K562 (cell line): ENCODE measurements around the gene BTLA. TPM values are rescaled to one million over a fixed set of nuclear protein-coding genes. Genes with fewer than 3 reads are reported as not detected.

Experiments
- ATAC-seq: fragments of 200-7000 bp; cut with Tn5 transposase; 3 replicates; pipeline ENCODE4 v1.9.1; 2020; ENCODE audit warnings: moderate library complexity
- BruUV-seq: library from RNA; stranded (reverse); fragments of 400-500 nt; replicated peaks from 2 replicates; lab custom pipeline; 2021; lab: Mats Ljungman, UMichigan
- CTCF ChIA-PET: fragments of 300-600 bp; formaldehyde crosslinking; extraction: SDS; loops from one replicate; lab custom pipeline; 2021; ENCODE audit warnings: low intra/inter-chr PET ratio; lab: Yijun Ruan, JAX
- POLR2A ChIA-PET: fragments of 300-600, 350-650 bp; sonication (Branson Sonifier 250); formaldehyde crosslinking; extraction: SDS; loops from one replicate; lab custom pipeline; 2021; ENCODE audit warnings: antibody characterized with exemption, inconsistent platforms; lab: Yijun Ruan, JAX
- DNase-seq, 4 experiments: peaks; one replicate each; pipeline versions ENCODE4 v3.0.0 to v3.0.0-alpha.2; 2011 to 2018; ENCODE audit warnings: low spot score in 3 of 4, mixed read lengths in 3 of 4; ENCODE audit errors: extremely low read depth in 1 of 4
- FAIRE-seq: peaks from 2 replicates; lab custom pipeline; 2011; peaks lifted over from hg19 to GRCh38; lab: Jason Lieb, UNC
- H2AFZ ChIP-seq: 2 replicates; pipeline ENCODE4 v1.6.0; 2011; ENCODE audit warnings: low read depth, low read length, control low read depth, inconsistent platforms
- H3K27ac ChIP-seq: fragments of 200-600 bp; 3 replicates; pipeline ENCODE4 v1.8.0; 2011; ENCODE audit warnings: low read depth, mild to moderate bottlenecking, control low read depth, inconsistent platforms, low read length, moderate library complexity, mixed read lengths; ENCODE audit errors: extremely low read depth
- H3K27me3 ChIP-seq, 2 experiments: fragments of 300-600 bp in 1 of 2; 2 replicates in 1 of 2; 3 replicates in 1 of 2; pipeline versions ENCODE4 v1.6.0 to v1.8.0; 2011; ENCODE audit warnings: inconsistent platforms in 2 of 2, low read length in 2 of 2, mild to moderate bottlenecking in 1 of 2, mixed read lengths in 1 of 2, moderate library complexity in 1 of 2; ENCODE audit not compliant: control insufficient read depth in 2 of 2, insufficient read depth in 2 of 2
- H3K36me3 ChIP-seq: fragments of 300-600 bp; 3 replicates; pipeline ENCODE4 v1.8.0; 2011; ENCODE audit warnings: mild to moderate bottlenecking, low read length, inconsistent platforms; ENCODE audit not compliant: control insufficient read depth, insufficient read depth
- H3K4me1 ChIP-seq, 2 experiments: fragments of 200-600 bp in 1 of 2; replicated peaks in 1 of 2; 2 replicates in 1 of 2; 3 replicates in 1 of 2; pipeline versions ENCODE4 v1.5.1 to v1.8.0; 2011; ENCODE audit warnings: inconsistent platforms in 2 of 2, low read length in 2 of 2, mild to moderate bottlenecking in 1 of 2, mixed read lengths in 1 of 2, moderate library complexity in 1 of 2; ENCODE audit not compliant: control insufficient read depth in 2 of 2, insufficient read depth in 2 of 2
- H3K4me2 ChIP-seq: 2 replicates; pipeline ENCODE4 v1.6.1; 2011; ENCODE audit warnings: low read length, control low read depth, inconsistent platforms, mixed read lengths; ENCODE audit not compliant: insufficient read depth
- H3K4me3 ChIP-seq: fragments of 200-600 bp; sonication (generic), shearing (Covaris generic); 2 replicates; pipeline ENCODE4 v1.5.1; 2016; ENCODE audit warnings: control low read depth, inconsistent platforms
- H3K79me2 ChIP-seq: fragments of 200-600 bp; 3 replicates; pipeline ENCODE4 v1.8.0; 2011; ENCODE audit warnings: low read length, inconsistent platforms; ENCODE audit not compliant: control insufficient read depth, insufficient read depth
- H3K9ac ChIP-seq, 2 experiments: 2 replicates each; pipeline versions ENCODE4 v1.6.0 to v1.6.1; 2011; ENCODE audit warnings: low read depth in 2 of 2, low read length in 2 of 2, control low read depth in 1 of 2, inconsistent platforms in 1 of 2, mild to moderate bottlenecking in 1 of 2, mixed read lengths in 1 of 2; ENCODE audit not compliant: insufficient read depth in 1 of 2
- H3K9me1 ChIP-seq: one replicate; pipeline ENCODE4 v1.6.0; 2011; ENCODE audit warnings: inconsistent platforms, mild to moderate bottlenecking, low read length, moderate library complexity; ENCODE audit not compliant: control insufficient read depth, insufficient read depth
- H3K9me3 ChIP-seq: replicated peaks from 2 replicates; pipeline ENCODE4 v1.5.1; 2011; ENCODE audit warnings: low read depth, low read length, inconsistent platforms; ENCODE audit not compliant: control insufficient read depth, insufficient read depth
- H4K20me1 ChIP-seq: replicated peaks from 2 replicates; pipeline ENCODE4 v1.6.1; 2011; ENCODE audit warnings: low read length, inconsistent platforms, mixed read lengths; ENCODE audit not compliant: control insufficient read depth, insufficient read depth
- KAT8 ChIP-seq: fragments of 450-650 bp; IDR thresholded peaks from 2 replicates; pipeline ENCODE4 v1.6.1; 2016; ENCODE audit warnings: low read depth, mild to moderate bottlenecking
- NCOR1 ChIP-seq: fragments of 450-650 bp; IDR thresholded peaks from 2 replicates; pipeline ENCODE4 v1.6.1; 2016; ENCODE audit warnings: mild to moderate bottlenecking, moderate library complexity
- NR4A1 ChIP-seq, 2 experiments: fragments of 250-450 bp in 1 of 2; fragments of 450-650 bp in 1 of 2; sonication (Bioruptor Pico) in 1 of 2; IDR thresholded peaks; 2 replicates each; pipeline versions ENCODE4 v1.4.0 to v1.6.1; 2016 to 2020; ENCODE audit warnings: mild to moderate bottlenecking in 2 of 2, missing compliant biosample characterization in 1 of 2, missing genetic modification characterization in 1 of 2, moderate library complexity in 1 of 2
- OTX1 ChIP-seq: fragments of 450-650 bp; formaldehyde crosslinking; IDR thresholded peaks from 2 replicates; pipeline ENCODE4 v1.4.0; 2022; ENCODE audit warnings: mild to moderate bottlenecking
- POLR2B ChIP-seq: fragments of 450-650 bp; IDR thresholded peaks from 2 replicates; pipeline ENCODE4 v1.6.1; 2018; ENCODE audit warnings: low read depth; ENCODE audit not compliant: partially characterized antibody
- TFAM ChIP-seq: fragments of 250-450 bp; sonication (Bioruptor Pico); conservative IDR thresholded peaks from 2 replicates; pipeline ENCODE4 v1.5.0; 2021; ENCODE audit warnings: mild to moderate bottlenecking, moderate library complexity
- ZBTB7A ChIP-seq: IDR thresholded peaks from 2 replicates; pipeline ENCODE4 v1.6.1; 2011; ENCODE audit warnings: low read depth, mild to moderate bottlenecking, low read length, moderate library complexity, borderline replicate concordance; ENCODE audit not compliant: control insufficient read depth
- WGBS: fragments of 100-300 bp; shearing (Covaris generic); methylation state at CpG from one replicate; pipeline ENCODE4 v1.1.6; 2016; ENCODE audit warnings: low coverage, mixed read lengths; ENCODE audit not compliant: insufficient coverage; ENCODE audit errors: missing lambda C conversion rate; 5-methylcytosine and 5-hydroxymethylcytosine counted together
- in situ Hi-C: fragments of 300-500 bp; cut with MboI; formaldehyde crosslinking; loops from 4 replicates; pipeline ENCODE4 v1.15.0; 2018; ENCODE audit warnings: inconsistent platforms, mixed read lengths
- intact Hi-C: fragments of 100-400 bp; cut with micrococcal nuclease; formaldehyde crosslinking; loops from 2 replicates; pipeline ENCODE4 v1.14.2; 2022
- polyA plus RNA-seq, 8 experiments: library from polyadenylated mRNA; depleted of rRNA in 4 of 8; stranded (reverse) in 5 of 8; unstranded in 3 of 8; fragments of >200 nt; fragmentation: Nextera tagmentation in 2 of 8; fragmentation: Illumina TruSeq in 1 of 8; extraction: Ambion mirVana in 2 of 8; extraction: Trizol in 1 of 8; gene quantifications; 2 replicates each; pipeline versions ENCODE4 v1.2.1 to v1.2.3, GENCODE V29; 2011 to 2014; ENCODE audit warnings: inconsistent platforms in 1 of 8, missing spikeins in 1 of 8
- total RNA-seq, 7 experiments: library from RNA; depleted of rRNA in 6 of 7; stranded (reverse); fragments of >200 nt in 6 of 7; fragmentation: Illumina TruSeq in 2 of 7; extraction: Trizol in 2 of 7; gene quantifications; 2 replicates each; pipeline versions ENCODE4 v1.2.1 to v1.2.3, GENCODE V29; 2011 to 2021; ENCODE audit warnings: low replicate concordance in 1 of 7
- TF ChIP-seq, protein P1 (sequence below): fragments of 250-450 bp; sonication (Bioruptor Pico); IDR thresholded peaks from 2 replicates; pipeline ENCODE4 v1.8.0; 2021; ENCODE audit warnings: borderline replicate concordance, mild to moderate bottlenecking, moderate library complexity; ENCODE audit not compliant: poor library complexity, severe bottlenecking
- TF ChIP-seq, protein P2 (sequence below): IDR thresholded peaks from 3 replicates; pipeline ENCODE4 v1.6.1; 2011; ENCODE audit warnings: borderline replicate concordance, mild to moderate bottlenecking; ENCODE audit not compliant: insufficient read length, insufficient read depth
- TF ChIP-seq, protein P3 (sequence below), 2 experiments: fragments of 450-650 bp in 1 of 2; sonication (generic) in 1 of 2; formaldehyde crosslinking in 1 of 2; IDR thresholded peaks; 2 replicates each; pipeline versions ENCODE4 v1.7.1 to v1.9.0; 2016 to 2022; ENCODE audit warnings: inconsistent platforms in 1 of 2, mild to moderate bottlenecking in 1 of 2, missing genetic modification reagents in 1 of 2

The BTLA gene
- total and polyA plus RNA-seq, 9 of the 15 experiments (the other 6 are each of a cell fraction or from before 2014, with no cell fraction given), result 0.22 TPM; not detected in 8

- no peak overlapping the region for H3K9ac ChIP-seq
- TF ChIP-seq, protein P1, sequence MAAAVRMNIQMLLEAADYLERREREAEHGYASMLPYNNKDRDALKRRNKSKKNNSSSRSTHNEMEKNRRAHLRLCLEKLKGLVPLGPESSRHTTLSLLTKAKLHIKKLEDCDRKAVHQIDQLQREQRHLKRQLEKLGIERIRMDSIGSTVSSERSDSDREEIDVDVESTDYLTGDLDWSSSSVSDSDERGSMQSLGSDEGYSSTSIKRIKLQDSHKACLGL (CRISPR knock-in tag), result no peak
- TF ChIP-seq KAT8, result no peak
- TF ChIP-seq NR4A1 (CRISPR knock-in tag; IDR thresholded peaks at IDR 0.05), result no peak
- TF ChIP-seq NR4A1 (tag; IDR thresholded peaks at IDR 0.05), result no peak
- TF ChIP-seq NCOR1, result no peak
- no peak for TF ChIP-seq POLR2B
- TF ChIP-seq, protein P2, sequence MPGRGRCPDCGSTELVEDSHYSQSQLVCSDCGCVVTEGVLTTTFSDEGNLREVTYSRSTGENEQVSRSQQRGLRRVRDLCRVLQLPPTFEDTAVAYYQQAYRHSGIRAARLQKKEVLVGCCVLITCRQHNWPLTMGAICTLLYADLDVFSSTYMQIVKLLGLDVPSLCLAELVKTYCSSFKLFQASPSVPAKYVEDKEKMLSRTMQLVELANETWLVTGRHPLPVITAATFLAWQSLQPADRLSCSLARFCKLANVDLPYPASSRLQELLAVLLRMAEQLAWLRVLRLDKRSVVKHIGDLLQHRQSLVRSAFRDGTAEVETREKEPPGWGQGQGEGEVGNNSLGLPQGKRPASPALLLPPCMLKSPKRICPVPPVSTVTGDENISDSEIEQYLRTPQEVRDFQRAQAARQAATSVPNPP, result no peak
- TF ChIP-seq, protein P3, sequence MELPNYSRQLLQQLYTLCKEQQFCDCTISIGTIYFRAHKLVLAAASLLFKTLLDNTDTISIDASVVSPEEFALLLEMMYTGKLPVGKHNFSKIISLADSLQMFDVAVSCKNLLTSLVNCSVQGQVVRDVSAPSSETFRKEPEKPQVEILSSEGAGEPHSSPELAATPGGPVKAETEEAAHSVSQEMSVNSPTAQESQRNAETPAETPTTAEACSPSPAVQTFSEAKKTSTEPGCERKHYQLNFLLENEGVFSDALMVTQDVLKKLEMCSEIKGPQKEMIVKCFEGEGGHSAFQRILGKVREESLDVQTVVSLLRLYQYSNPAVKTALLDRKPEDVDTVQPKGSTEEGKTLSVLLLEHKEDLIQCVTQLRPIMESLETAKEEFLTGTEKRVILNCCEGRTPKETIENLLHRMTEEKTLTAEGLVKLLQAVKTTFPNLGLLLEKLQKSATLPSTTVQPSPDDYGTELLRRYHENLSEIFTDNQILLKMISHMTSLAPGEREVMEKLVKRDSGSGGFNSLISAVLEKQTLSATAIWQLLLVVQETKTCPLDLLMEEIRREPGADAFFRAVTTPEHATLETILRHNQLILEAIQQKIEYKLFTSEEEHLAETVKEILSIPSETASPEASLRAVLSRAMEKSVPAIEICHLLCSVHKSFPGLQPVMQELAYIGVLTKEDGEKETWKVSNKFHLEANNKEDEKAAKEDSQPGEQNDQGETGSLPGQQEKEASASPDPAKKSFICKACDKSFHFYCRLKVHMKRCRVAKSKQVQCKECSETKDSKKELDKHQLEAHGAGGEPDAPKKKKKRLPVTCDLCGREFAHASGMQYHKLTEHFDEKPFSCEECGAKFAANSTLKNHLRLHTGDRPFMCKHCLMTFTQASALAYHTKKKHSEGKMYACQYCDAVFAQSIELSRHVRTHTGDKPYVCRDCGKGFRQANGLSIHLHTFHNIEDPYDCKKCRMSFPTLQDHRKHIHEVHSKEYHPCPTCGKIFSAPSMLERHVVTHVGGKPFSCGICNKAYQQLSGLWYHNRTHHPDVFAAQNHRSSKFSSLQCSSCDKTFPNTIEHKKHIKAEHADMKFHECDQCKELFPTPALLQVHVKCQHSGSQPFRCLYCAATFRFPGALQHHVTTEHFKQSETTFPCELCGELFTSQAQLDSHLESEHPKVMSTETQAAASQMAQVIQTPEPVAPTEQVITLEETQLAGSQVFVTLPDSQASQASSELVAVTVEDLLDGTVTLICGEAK (IDR thresholded peaks at IDR 0.05), result no peak
- TF ChIP-seq, protein P3 (CRISPR knock-in tag; IDR thresholded peaks at IDR 0.05), result no peak
- no peak for TF ChIP-seq TFAM (CRISPR knock-in tag)
- TF ChIP-seq OTX1 (CRISPR knock-in tag), result no peak
- no peak for TF ChIP-seq ZBTB7A
These were observed 31.3 kb upstream of the BTLA start for GRCh38 chr3:112530573-112530972.

More at GRCh38 chr3:112530573-112530972, 31.3 kb upstream of the BTLA start:
- peaks cover 43% of the 10 kb centered on the region for H3K36me3 ChIP-seq
- ChIA-PET CTCF (no interaction called here), POLR2A (no interaction called here)
- H4K20me1 ChIP-seq, result no peaks in the 10 kb centered on the region
- no peak for ATAC-seq
- no peaks in the 10 kb centered on the region for H3K4me1 ChIP-seq
- no peak for DNase-seq
- WGBS, result 92% methylated on average over 3 of the region's 3 CpGs
- no peaks in the 10 kb centered on the region for H3K79me2 ChIP-seq
- FAIRE-seq, result no peak
- H3K9me3 ChIP-seq, result no peaks in the 10 kb centered on the region
- no peak overlapping the region for H3K4me2 ChIP-seq
- no peak overlapping the region for H3K4me3 ChIP-seq
- no peaks in the 10 kb centered on the region for H3K27me3 ChIP-seq
- no TSS peak for BruUV-seq
- H2AFZ ChIP-seq, result no peak overlapping the region
- H3K27ac ChIP-seq, result no peak overlapping the region
- in situ Hi-C loops, result no loop called here
- intact Hi-C loops, result no loop called here
- no peaks in the 10 kb centered on the region for H3K9me1 ChIP-seq
